Neural cell (in vitro differentiated cells): Measurements from ENCODE around the gene SSMEM1. TPM values are rescaled to one million over a fixed set of nuclear protein-coding genes. Genes with fewer than 3 reads are reported as not detected.
"Not testable (repeated sequence)": the region's sequence is repeated elsewhere in the genome, so short reads cannot be mapped to it uniquely, and the experiment has no call there.

Experiments used
- H2AFZ ChIP-seq: fragments of 200-600, 300-800 bp; sonication (generic), shearing (Covaris generic); 2 replicates; pipeline ENCODE4 v1.6.0; 2014; ENCODE audit warnings: low read depth, mild to moderate bottlenecking, antibody characterized with exemption, low read length, moderate library complexity
- H3F3A ChIP-seq: fragments of 200-600 bp; shearing (Covaris generic); 2 replicates; pipeline ENCODE4 v1.6.1; 2016; ENCODE audit warnings: mild to moderate bottlenecking, moderate library complexity, mixed read lengths, antibody characterized with exemption, low read length; ENCODE audit not compliant: insufficient read depth, poor library complexity, severe bottlenecking
- H3K27ac ChIP-seq: fragments of 200-600, 300-800 bp; sonication (generic), shearing (Covaris generic); 2 replicates; pipeline ENCODE4 v1.5.1; 2014; ENCODE audit warnings: mild to moderate bottlenecking, low read length, moderate library complexity
- H3K27me3 ChIP-seq: fragments of 300-800, 200-600 bp; sonication (generic), shearing (Covaris generic); 2 replicates; pipeline ENCODE4 v1.6.0; 2014; ENCODE audit warnings: mild to moderate bottlenecking, low read depth, low read length, moderate library complexity; ENCODE audit not compliant: insufficient read depth
- H3K36me3 ChIP-seq: fragments of 300-800, 200-600 bp; sonication (generic), shearing (Covaris generic); 2 replicates; pipeline ENCODE4 v1.5.1; 2014; ENCODE audit warnings: mild to moderate bottlenecking, antibody characterized with exemption, low read length, moderate library complexity; ENCODE audit not compliant: insufficient read depth
- H3K4me2 ChIP-seq: fragments of 300-800, 200-600 bp; sonication (generic), shearing (Covaris generic); 2 replicates; pipeline ENCODE4 v1.6.0; 2014; ENCODE audit warnings: mild to moderate bottlenecking, low read length
- H3K4me3 ChIP-seq: fragments of 300-800, 200-600 bp; sonication (generic), shearing (Covaris generic); 2 replicates; pipeline ENCODE4 v1.5.1; 2014; ENCODE audit warnings: mild to moderate bottlenecking, low read length, moderate library complexity
- H3K79me2 ChIP-seq: fragments of 200-600 bp; shearing (Covaris generic); replicated peaks from 2 replicates; pipeline ENCODE4 v1.6.0; 2014; ENCODE audit warnings: mild to moderate bottlenecking, low read length, moderate library complexity; ENCODE audit not compliant: insufficient read depth
- H3K9ac ChIP-seq: fragments of 300-800, 200-600 bp; sonication (generic), shearing (Covaris generic); 2 replicates; pipeline ENCODE4 v1.6.1; 2016; ENCODE audit warnings: mild to moderate bottlenecking, low read length, mixed read lengths
- H3K9me2 ChIP-seq: fragments of 200-600 bp; shearing (Covaris generic); 2 replicates; pipeline ENCODE4 v1.6.1; 2016; ENCODE audit warnings: mild to moderate bottlenecking, low read length, mixed read lengths; ENCODE audit not compliant: insufficient read depth
- H3K9me3 ChIP-seq: fragments of 200-600, 300-800 bp; sonication (generic), shearing (Covaris generic); 2 replicates; pipeline ENCODE4 v1.6.1; 2016; ENCODE audit warnings: mild to moderate bottlenecking, mixed run types, low read length, moderate library complexity, mixed read lengths
- H4K20me1 ChIP-seq: fragments of 200-600 bp; shearing (Covaris generic); 2 replicates; pipeline ENCODE4 v1.6.1; 2016; ENCODE audit warnings: mild to moderate bottlenecking, mixed run types; ENCODE audit not compliant: insufficient read depth
- CTCF ChIP-seq: fragments of 450-650 bp; IDR thresholded peaks from 2 replicates; pipeline ENCODE4 v1.5.1; 2014; ENCODE audit warnings: antibody characterized with exemption, mild to moderate bottlenecking, moderate library complexity; ENCODE audit not compliant: poor library complexity, severe bottlenecking
- EP300 ChIP-seq: fragments of 450-650 bp; conservative IDR thresholded peaks from 2 replicates; pipeline ENCODE4 v1.6.1; 2014; ENCODE audit warnings: antibody characterized with exemption, mild to moderate bottlenecking, moderate library complexity; ENCODE audit not compliant: poor library complexity, severe bottlenecking
- EZH2 ChIP-seq: fragments of 200-600, 300-800 bp; shearing (Covaris generic), sonication (generic); IDR thresholded peaks from 2 replicates; pipeline ENCODE4 v1.6.1; 2014; ENCODE audit warnings: antibody characterized with exemption, low read length, borderline replicate concordance, mild to moderate bottlenecking; ENCODE audit not compliant: insufficient read depth, poor library complexity, severe bottlenecking
- MXI1 ChIP-seq: fragments of 450-650 bp; conservative IDR thresholded peaks from 2 replicates; pipeline ENCODE4 v1.6.1; 2014; ENCODE audit warnings: antibody characterized with exemption, mild to moderate bottlenecking; ENCODE audit not compliant: poor library complexity, severe bottlenecking
- POLR2AphosphoS5 ChIP-seq: IDR thresholded peaks from 2 replicates; pipeline ENCODE4 v1.6.1; 2012
- RAD21 ChIP-seq: fragments of 450-650 bp; conservative IDR thresholded peaks from 2 replicates; pipeline ENCODE4 v1.6.1; 2014; ENCODE audit warnings: antibody characterized with exemption, mild to moderate bottlenecking, moderate library complexity
- REST ChIP-seq: IDR thresholded peaks from 2 replicates; pipeline ENCODE4 v1.6.1; 2012; ENCODE audit warnings: borderline replicate concordance
- SMC3 ChIP-seq: fragments of 450-650 bp; conservative IDR thresholded peaks from 2 replicates; pipeline ENCODE4 v1.6.1; 2014; ENCODE audit warnings: antibody characterized with exemption, mild to moderate bottlenecking, moderate library complexity; ENCODE audit not compliant: poor library complexity
- TAF1 ChIP-seq: IDR thresholded peaks from 2 replicates; pipeline ENCODE4 v1.6.1; 2012; ENCODE audit warnings: low read depth
- polyA plus RNA-seq: library from polyadenylated mRNA; depleted of rRNA; stranded (reverse); fragments of >200 nt; gene quantifications from 2 replicates; pipeline ENCODE4 v1.2.3, GENCODE V29; 2014

SSMEM1 gene
- polyA plus RNA-seq, 1 donor from 2014 or later: not detected

GRCh38 chr7:130248842-130249241 is 41.2 kb downstream of the SSMEM1 start:
- H3K27me3 ChIP-seq, H3K27ac ChIP-seq, H4K20me1 ChIP-seq, H3K79me2 ChIP-seq, H3K4me3 ChIP-seq, H3K4me2 ChIP-seq, H3F3A ChIP-seq, H3K9ac ChIP-seq, H3K36me3 ChIP-seq, H3K9me3 ChIP-seq, H3K9me2 ChIP-seq, H2AFZ ChIP-seq: not testable (repeated sequence)

GRCh38 chr7:130249626-130250025 is 42.0 kb downstream of the SSMEM1 start:
- not testable (repeated sequence) for H2AFZ ChIP-seq, H3K27ac ChIP-seq, H3K4me2 ChIP-seq, H3K79me2 ChIP-seq, H3K27me3 ChIP-seq, H3F3A ChIP-seq, H3K9me3 ChIP-seq, H3K36me3 ChIP-seq, H4K20me1 ChIP-seq, H3K9ac ChIP-seq, H3K9me2 ChIP-seq, H3K4me3 ChIP-seq

- no peak overlapping the region for H2AFZ ChIP-seq
Measured at GRCh38 chr7:130254555-130254954, 46.9 kb downstream of the SSMEM1 start.

More at GRCh38 chr7:130254555-130254954, 46.9 kb downstream of the SSMEM1 start:
- Histone ChIP-seq H3F3A (no peaks in the 10 kb centered on the region), H3K79me2 (no peaks in the 10 kb centered on the region), H4K20me1 (no peaks in the 10 kb centered on the region), H3K36me3 (no peaks in the 10 kb centered on the region), H3K9me3 (no peaks in the 10 kb centered on the region), H3K9me2 (no peaks in the 10 kb centered on the region), H3K4me3 (no peak overlapping the region), H3K4me2 (no peak overlapping the region), H3K27me3 (no peaks in the 10 kb centered on the region), H3K27ac (no peak overlapping the region), H3K9ac (no peak overlapping the region)
- no peak for TF ChIP-seq POLR2AphosphoS5
- no peak for TF ChIP-seq CTCF
- no peak for TF ChIP-seq SMC3
- no peak for TF ChIP-seq EP300
- no peak for TF ChIP-seq TAF1
- no peak for TF ChIP-seq REST
- TF ChIP-seq EZH2: no peak
- TF ChIP-seq MXI1: no peak
- TF ChIP-seq RAD21: no peak
